A549 (cell line): ENCODE results near the gene USP44. TPM values are rescaled to one million over a fixed set of nuclear protein-coding genes. Genes with fewer than 3 reads are reported as not detected.
A peak's percentile ranks its signal among the peaks of the same experiment; 100 is the strongest.

Experiments
- ATAC-seq, 2 experiments: fragments of 200-7000 bp in 1 of 2; fragments of >200 bp in 1 of 2; cut with Nextera tagmentation in 1 of 2; cut with Tn5 transposase in 1 of 2; 3 replicates each; pipeline versions ENCODE4 v1.8.0 to v1.9.1; 2018 to 2020; ENCODE audit warnings: mild to moderate bottlenecking in 1 of 2, moderate library complexity in 1 of 2
- CTCF ChIA-PET: fragments of 300-600 bp; sonication (Branson Sonifier 250); formaldehyde crosslinking; extraction: SDS; loops from one replicate; lab custom pipeline; 2021; ENCODE audit warnings: antibody characterized with exemption, inconsistent platforms; lab: Yijun Ruan, JAX
- POLR2A ChIA-PET: fragments of 350-600 bp; formaldehyde crosslinking; extraction: SDS; loops from one replicate; lab custom pipeline; 2021; ENCODE audit warnings: antibody characterized with exemption, inconsistent platforms; lab: Yijun Ruan, JAX
- DNase-seq, 2 experiments: peaks; one replicate each; pipeline versions ENCODE4 v3.0.0 to v3.0.0-alpha.2; 2011 to 2016; ENCODE audit warnings: low read depth in 1 of 2, low spot score in 1 of 2
- FAIRE-seq: peaks from 2 replicates; lab custom pipeline; 2011; peaks lifted over from hg19 to GRCh38; lab: Jason Lieb, UNC
- H3K27ac ChIP-seq, 2 experiments: fragments of >200 bp; sonication (Bioruptor Twin); formaldehyde crosslinking; 3 replicates each; pipeline ENCODE4 v1.5.1; 2016 to 2017
- H3K4me1 ChIP-seq: fragments of >200 bp; sonication (Bioruptor Twin); formaldehyde crosslinking; 3 replicates; pipeline ENCODE4 v1.6.1; 2016
- H3K4me2 ChIP-seq: fragments of >200 bp; sonication (Bioruptor Twin); formaldehyde crosslinking; 3 replicates; pipeline ENCODE4 v1.6.1; 2016
- H3K4me3 ChIP-seq: fragments of >200 bp; sonication (Bioruptor Twin); formaldehyde crosslinking; 3 replicates; pipeline ENCODE4 v1.5.1; 2016
- H3K9me3 ChIP-seq: fragments of >200 bp; sonication (Bioruptor Twin); formaldehyde crosslinking; 3 replicates; pipeline ENCODE4 v1.6.1; 2016
- ESRRA ChIP-seq: fragments of 150-350 bp; IDR thresholded peaks from 2 replicates; pipeline ENCODE4 v1.6.1; 2014; ENCODE audit warnings: mild to moderate bottlenecking, low read length, borderline replicate concordance
- FOSL2 ChIP-seq, 2 experiments: fragments of 450-650 bp in 1 of 2; fragments of >200 bp in 1 of 2; sonication (Bioruptor Twin) in 1 of 2; formaldehyde crosslinking; IDR thresholded peaks; 2 replicates each; pipeline versions ENCODE4 v1.5.0 to v1.6.1; 2016 to 2020; ENCODE audit warnings: mild to moderate bottlenecking in 1 of 2, moderate library complexity in 1 of 2
- FOXS1 ChIP-seq: fragments of 250-450 bp; sonication (Bioruptor Pico); IDR thresholded peaks from 2 replicates; pipeline ENCODE4 v1.5.0; 2020; ENCODE audit warnings: mild to moderate bottlenecking, moderate library complexity
- HOXB5 ChIP-seq: fragments of 250-450 bp; sonication (Bioruptor Pico); IDR thresholded peaks from 2 replicates; pipeline ENCODE4 v1.5.0; 2020; ENCODE audit warnings: mild to moderate bottlenecking, moderate library complexity
- KDM5A ChIP-seq: fragments of 200-600 bp; sonication (generic); IDR thresholded peaks from 2 replicates; pipeline ENCODE4 v1.6.1; 2016; ENCODE audit warnings: antibody characterized with exemption, mild to moderate bottlenecking
- MAFK ChIP-seq: fragments of 450-650 bp; IDR thresholded peaks from 2 replicates; pipeline ENCODE4 v1.6.1; 2014; ENCODE audit not compliant: partially characterized antibody
- MAZ ChIP-seq: fragments of 150-350 bp; IDR thresholded peaks from 2 replicates; pipeline ENCODE4 v1.6.1; 2014; ENCODE audit warnings: antibody characterized with exemption, low read depth, low read length, borderline replicate concordance
- NR3C1 ChIP-seq: fragments of >200 bp; sonication (Bioruptor Twin); formaldehyde crosslinking; IDR thresholded peaks from 3 replicates; pipeline ENCODE4 v1.6.1; 2017
- RFX5 ChIP-seq: fragments of 450-650 bp; IDR thresholded peaks from 2 replicates; pipeline ENCODE4 v1.7.1; 2014; ENCODE audit warnings: antibody characterized with exemption, mild to moderate bottlenecking, moderate library complexity
- SMC3 ChIP-seq: fragments of >200 bp; sonication (Bioruptor Twin); formaldehyde crosslinking; IDR thresholded peaks from 3 replicates; pipeline ENCODE4 v1.6.1; 2018; ENCODE audit warnings: inconsistent platforms
- TFCP2L1 ChIP-seq: fragments of 250-450 bp; sonication (Bioruptor Pico); IDR thresholded peaks from 2 replicates; pipeline ENCODE4 v1.5.0; 2021; ENCODE audit warnings: mild to moderate bottlenecking
- WGBS: methylation state at CpG from one replicate; pipeline ENCODE4 v1.1.6; 2017; ENCODE audit errors: missing lambda C conversion rate; 5-methylcytosine and 5-hydroxymethylcytosine counted together
- polyA plus RNA-seq, 4 experiments: library from polyadenylated mRNA; depleted of rRNA in 3 of 4; stranded (reverse); fragments of >200 nt; fragmentation: RNase III in 1 of 4; extraction: RNeasy Plus Mini Kit Qiagen cat#74134 plus additional on column Dnase treatment in 1 of 4; gene quantifications; 2 replicates in 3 of 4; 3 replicates in 1 of 4; pipeline ENCODE4 v1.2.3, GENCODE V29; 2011 to 2017
- TF ChIP-seq, protein P1 (sequence below): fragments of 450-650 bp; IDR thresholded peaks from 2 replicates; pipeline ENCODE4 v1.6.1; 2014; ENCODE audit warnings: antibody characterized with exemption
- TF ChIP-seq, protein P2 (sequence below): fragments of >200 bp; sonication (Bioruptor Twin); formaldehyde crosslinking; IDR thresholded peaks from 3 replicates; pipeline ENCODE4 v1.6.1; 2016

The USP44 gene
- polyA plus RNA-seq, 2 of the 4 experiments (the other 2 are of a cell fraction): 0.59 to 3.1 TPM

GRCh38 chr12:95473884-95474659 is 77.2 kb downstream of the USP44 start, which contains the start of gene METAP2 (continued):
- TF ChIP-seq, protein P1, sequence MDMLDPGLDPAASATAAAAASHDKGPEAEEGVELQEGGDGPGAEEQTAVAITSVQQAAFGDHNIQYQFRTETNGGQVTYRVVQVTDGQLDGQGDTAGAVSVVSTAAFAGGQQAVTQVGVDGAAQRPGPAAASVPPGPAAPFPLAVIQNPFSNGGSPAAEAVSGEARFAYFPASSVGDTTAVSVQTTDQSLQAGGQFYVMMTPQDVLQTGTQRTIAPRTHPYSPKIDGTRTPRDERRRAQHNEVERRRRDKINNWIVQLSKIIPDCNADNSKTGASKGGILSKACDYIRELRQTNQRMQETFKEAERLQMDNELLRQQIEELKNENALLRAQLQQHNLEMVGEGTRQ: no peak

DNA sequence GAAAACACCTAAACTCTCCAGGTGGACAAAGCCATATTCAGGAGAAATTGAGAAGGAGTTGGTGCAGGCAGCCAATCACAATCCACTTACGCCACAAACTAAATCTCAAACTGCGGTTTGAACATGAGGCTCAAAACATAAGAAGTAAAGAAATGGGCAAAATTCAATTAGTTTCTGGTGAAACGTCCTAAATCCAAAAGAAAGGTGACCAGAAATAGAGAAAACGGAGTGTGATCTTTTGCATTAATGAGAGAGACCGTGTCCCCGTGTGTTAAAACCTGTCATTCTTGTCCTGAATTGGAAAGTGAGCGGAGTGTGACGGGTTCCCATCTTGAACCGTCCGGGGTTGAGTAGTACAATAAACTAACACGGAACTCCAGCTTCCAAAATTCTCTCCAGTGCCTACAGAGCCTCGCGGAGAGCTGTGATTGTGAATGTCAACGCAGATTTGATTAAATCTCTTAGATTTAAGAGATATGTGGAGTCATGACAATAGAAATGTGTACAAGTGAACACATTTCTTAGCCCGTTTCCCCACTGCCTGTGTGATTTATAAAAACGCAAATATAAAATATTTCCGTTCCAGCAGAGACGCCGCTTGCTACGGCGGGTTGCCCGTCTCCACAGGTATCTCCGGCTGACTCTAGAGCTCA is 77.9 kb downstream of the USP44 start:
- peak overlapping the region; percentile 82 for H3K4me3 ChIP-seq
- H3K9me3 ChIP-seq: no peaks in the 10 kb centered on the region
- ATAC-seq: peak; percentile 58 to 67; a peak in 5 of 6 replicates
- H3K27ac ChIP-seq: peak overlapping the region; percentile 95 to 97
- H3K4me1 ChIP-seq: peaks cover 9% of the 10 kb centered on the region; the same call in 1 of the 3 replicates
- ChIA-PET POLR2A (interaction anchor here (0.6 to 2.2 kb wide), 26 partner anchors 10 to 470 kb away, joined by 3 to 12 read pairs (median 3); partner anchors contain the start of genes AMDHD1, CCDC38, FGD6 and VEZT), CTCF (interaction anchor here (0.6 to 2.0 kb wide), 3 partner anchors 61 to 388 kb away, joined by 3 to 4 read pairs (median 3); no protein-coding TSS in a partner anchor)
- WGBS: 3% methylated on average over 23 of the region's 23 CpGs
- FAIRE-seq: no peak
- H3K4me2 ChIP-seq: peak overlapping the region; percentile 94
- TF ChIP-seq FOSL2 (IDR thresholded peaks at IDR 0.05): no peak
- TF ChIP-seq FOSL2 (CRISPR knock-in tag; IDR thresholded peaks at IDR 0.05): no peak
- no peak for TF ChIP-seq MAZ
- TF ChIP-seq, protein P2, sequence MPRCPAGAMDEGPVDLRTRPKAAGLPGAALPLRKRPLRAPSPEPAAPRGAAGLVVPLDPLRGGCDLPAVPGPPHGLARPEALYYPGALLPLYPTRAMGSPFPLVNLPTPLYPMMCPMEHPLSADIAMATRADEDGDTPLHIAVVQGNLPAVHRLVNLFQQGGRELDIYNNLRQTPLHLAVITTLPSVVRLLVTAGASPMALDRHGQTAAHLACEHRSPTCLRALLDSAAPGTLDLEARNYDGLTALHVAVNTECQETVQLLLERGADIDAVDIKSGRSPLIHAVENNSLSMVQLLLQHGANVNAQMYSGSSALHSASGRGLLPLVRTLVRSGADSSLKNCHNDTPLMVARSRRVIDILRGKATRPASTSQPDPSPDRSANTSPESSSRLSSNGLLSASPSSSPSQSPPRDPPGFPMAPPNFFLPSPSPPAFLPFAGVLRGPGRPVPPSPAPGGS: no peak; the same call in 2 of the 3 replicates
- no peak for TF ChIP-seq MAFK
- no peak for TF ChIP-seq ESRRA
- TF ChIP-seq, protein P1: no peak
- TF ChIP-seq FOXS1 (CRISPR knock-in tag): no peak
- no peak for TF ChIP-seq TFCP2L1 (CRISPR knock-in tag)
- no peak for TF ChIP-seq NR3C1
- TF ChIP-seq RFX5: no peak
- peak; percentile 43 to 54 for DNase-seq

- DNase-seq (no peak), FAIRE-seq (no peak)
- ChIA-PET POLR2A (no interaction called here), CTCF (no interaction called here)
- no peak overlapping the region for H3K4me3 ChIP-seq
- H3K4me2 ChIP-seq: no peak overlapping the region
- peaks cover 2% of the 10 kb centered on the region; the same call in 1 of the 3 replicates for H3K4me1 ChIP-seq
- no peak for TF ChIP-seq SMC3
- TF ChIP-seq HOXB5: no peak
- no peak for TF ChIP-seq KDM5A
- TF ChIP-seq, all 56 proteins: peak for 0
- no peak overlapping the region for H3K27ac ChIP-seq
- H3K9me3 ChIP-seq: no peaks in the 10 kb centered on the region
- no peak for ATAC-seq
- 57% methylated on average over 1 of the region's 1 CpG for WGBS
Measured at GRCh38 chr12:95470300-95470699, 81.0 kb downstream of the USP44 start.

Other genes with a start within 250 kb of the USP44 start
- 134 and 205 TPM in 2 replicates for gene METAP2, start 77.3 kb downstream of the USP44 start, polyA plus RNA-seq (2011; rRNA removed)
- 213 to 241 TPM (median 219 TPM) in 3 replicates for gene METAP2, start 77.3 kb downstream of the USP44 start, polyA plus RNA-seq (2017; fragmentation: RNase III; extraction: RNeasy Plus Mini Kit Qiagen cat#74134 plus additional on column Dnase treatment)
- gene NTN4, start 239.3 kb upstream of the USP44 start, polyA plus RNA-seq (2011; rRNA removed): 132 and 168 TPM in 2 replicates
- gene NTN4, start 239.3 kb upstream of the USP44 start, polyA plus RNA-seq (2017; fragmentation: RNase III; extraction: RNeasy Plus Mini Kit Qiagen cat#74134 plus additional on column Dnase treatment): 36.9 to 37.3 TPM (median 37.1 TPM) in 3 replicates